Trophoblast cell (in vitro differentiated cells and primary cell): Measurements from ENCODE around the gene DENND1A.

Source experiments
- DNase-seq, 2 donors: peaks; one replicate each; pipeline ENCODE4 v3.0.0-alpha.2; 2016
- H2AFZ ChIP-seq: 2 replicates; pipeline ENCODE4 v1.6.1; 2013; ENCODE audit warnings: low read length, moderate library complexity, mild to moderate bottlenecking; ENCODE audit not compliant: insufficient read depth, poor library complexity
- H2AK5ac ChIP-seq: 2 replicates; pipeline ENCODE4 v1.6.1; 2013; ENCODE audit warnings: mild to moderate bottlenecking, low read length
- H2BK120ac ChIP-seq: 2 replicates; pipeline ENCODE4 v1.6.1; 2013; ENCODE audit warnings: low read length, mild to moderate bottlenecking, moderate library complexity; ENCODE audit not compliant: insufficient read depth, poor library complexity
- H2BK12ac ChIP-seq: 2 replicates; pipeline ENCODE4 v1.6.1; 2013; ENCODE audit warnings: mild to moderate bottlenecking, low read length, moderate library complexity
- H2BK5ac ChIP-seq: 2 replicates; pipeline ENCODE4 v1.6.1; 2013; ENCODE audit warnings: low read length, low read depth, moderate library complexity, mild to moderate bottlenecking; ENCODE audit not compliant: poor library complexity
- H3K14ac ChIP-seq: 2 replicates; pipeline ENCODE4 v1.6.1; 2013; ENCODE audit warnings: mild to moderate bottlenecking, low read length
- H3K18ac ChIP-seq: 2 replicates; pipeline ENCODE4 v1.6.1; 2013; ENCODE audit warnings: mild to moderate bottlenecking, low read length
- H3K23ac ChIP-seq: 2 replicates; pipeline ENCODE4 v1.6.1; 2013; ENCODE audit warnings: low read length
- H3K27ac ChIP-seq: 2 replicates; pipeline ENCODE4 v1.5.1; 2013; ENCODE audit warnings: low read depth, mild to moderate bottlenecking, inconsistent platforms, low read length, moderate library complexity
- H3K27me3 ChIP-seq: 2 replicates; pipeline ENCODE4 v1.6.1; 2013; ENCODE audit warnings: inconsistent platforms, mild to moderate bottlenecking, low read length, moderate library complexity; ENCODE audit not compliant: insufficient read depth
- H3K36me3 ChIP-seq, 2 experiments: 1 replicate in 1 of 2; 2 replicates in 1 of 2; pipeline ENCODE4 v1.6.1; 2013; ENCODE audit warnings: low read length in 2 of 2, mild to moderate bottlenecking in 2 of 2, moderate library complexity in 1 of 2; ENCODE audit not compliant: insufficient read depth in 2 of 2, control insufficient read depth in 1 of 2
- H3K4ac ChIP-seq: 2 replicates; pipeline ENCODE4 v1.6.1; 2013; ENCODE audit warnings: low read depth, mild to moderate bottlenecking, low read length, moderate library complexity
- H3K4me1 ChIP-seq, 2 experiments: 1 replicate in 1 of 2; 2 replicates in 1 of 2; pipeline ENCODE4 v1.6.1; 2013; ENCODE audit warnings: low read length in 2 of 2, mild to moderate bottlenecking in 2 of 2, moderate library complexity in 1 of 2; ENCODE audit not compliant: insufficient read depth in 2 of 2, control insufficient read depth in 1 of 2
- H3K4me2 ChIP-seq: 2 replicates; pipeline ENCODE4 v1.6.1; 2013; ENCODE audit warnings: inconsistent platforms, mild to moderate bottlenecking, low read length, moderate library complexity
- H3K4me3 ChIP-seq: 2 replicates; pipeline ENCODE4 v1.5.1; 2013; ENCODE audit warnings: mild to moderate bottlenecking, low read depth, low read length, inconsistent platforms
- H3K79me1 ChIP-seq: one replicate; pipeline ENCODE4 v1.6.1; 2013; ENCODE audit warnings: low read length
- H3K79me2 ChIP-seq: 2 replicates; pipeline ENCODE4 v1.6.1; 2013; ENCODE audit warnings: low read length, mild to moderate bottlenecking; ENCODE audit not compliant: control insufficient read depth, insufficient read depth, poor library complexity
- H3K9ac ChIP-seq: 2 replicates; pipeline ENCODE4 v1.6.1; 2013; ENCODE audit warnings: mild to moderate bottlenecking, low read length
- H3K9me3 ChIP-seq: 2 replicates; pipeline ENCODE4 v1.6.1; 2013; ENCODE audit warnings: low read depth, mild to moderate bottlenecking, control low read depth, inconsistent platforms, low read length; ENCODE audit not compliant: insufficient read depth
- H4K12ac ChIP-seq: 2 replicates; pipeline ENCODE4 v1.6.1; 2013; ENCODE audit warnings: low read depth, mild to moderate bottlenecking, low read length, moderate library complexity
- H4K8ac ChIP-seq: 2 replicates; pipeline ENCODE4 v1.6.1; 2013; ENCODE audit warnings: low read depth, mild to moderate bottlenecking, low read length, moderate library complexity
- H4K91ac ChIP-seq: one replicate; pipeline ENCODE4 v1.6.1; 2013; ENCODE audit warnings: low read depth, mild to moderate bottlenecking, low read length, moderate library complexity
- WGBS: extraction: QIAGEN DNeasy Blood & Tissue Kit; methylation state at CpG from one replicate; pipeline ENCODE4 v1.1.7; 2013; ENCODE audit warnings: missing lambda C conversion rate; ENCODE audit not compliant: insufficient read length, insufficient coverage; ENCODE audit errors: extremely low coverage; 5-methylcytosine and 5-hydroxymethylcytosine counted together

Gene DENND1A

DNA sequence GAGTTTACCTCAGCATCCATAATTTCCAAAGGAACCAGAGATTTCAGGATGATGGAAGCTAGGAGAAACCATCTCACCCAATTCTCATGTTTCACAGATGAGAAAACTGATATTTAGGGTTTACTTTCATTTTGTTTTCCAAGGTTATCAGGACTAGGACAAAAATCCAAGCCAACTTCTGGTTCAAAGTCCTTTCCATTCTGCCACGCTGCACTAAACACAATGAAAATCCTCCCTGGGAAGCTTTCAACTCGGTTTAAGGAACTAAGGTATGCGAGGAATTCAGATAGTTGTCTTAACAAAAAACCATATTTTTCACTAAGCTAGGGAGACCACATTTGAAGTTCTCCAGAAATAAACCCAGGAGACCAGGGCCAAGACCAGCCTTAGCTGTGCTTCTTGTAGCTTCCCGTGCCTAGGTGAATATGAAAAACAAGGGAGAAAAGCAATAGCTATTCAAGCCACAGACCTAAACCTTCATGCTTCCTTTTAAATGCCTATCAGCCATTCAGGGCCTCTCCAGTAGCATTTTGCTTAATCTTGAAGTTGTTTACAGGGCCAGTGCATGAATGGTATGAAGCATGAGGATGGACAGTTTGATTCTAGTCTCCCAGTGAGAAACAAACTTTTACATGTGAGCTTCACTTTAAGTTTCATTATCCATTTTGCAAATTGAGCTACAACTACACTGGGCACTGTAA, 167.9 kb downstream of the DENND1A start:
- H3K36me3 ChIP-seq, result no peaks in the 10 kb centered on the region
- no peak overlapping the region for H3K18ac ChIP-seq
- H3K9ac ChIP-seq, result no peak overlapping the region
- peaks cover 3 to 4% of the 10 kb centered on the region in 2 experiments for H3K4me1 ChIP-seq
- H3K27ac ChIP-seq, result no peak overlapping the region
- H4K12ac ChIP-seq, result no peak overlapping the region
- no peak overlapping the region for H3K14ac ChIP-seq
- H2AFZ ChIP-seq, result no peak overlapping the region
- no CpG with 5 or more reads among the region's 4 CpGs for WGBS
- no peaks in the 10 kb centered on the region for H3K79me2 ChIP-seq
- H2BK120ac ChIP-seq, result no peak overlapping the region
- H2AK5ac ChIP-seq, result no peak overlapping the region
- no peaks in the 10 kb centered on the region for H3K27me3 ChIP-seq
- H4K8ac ChIP-seq, result no peak overlapping the region
- H3K4me2 ChIP-seq, result no peak overlapping the region
- no peak overlapping the region for H4K91ac ChIP-seq
- no peak overlapping the region for H3K4ac ChIP-seq
- DNase-seq, result no peak
- H3K9me3 ChIP-seq, result no peaks in the 10 kb centered on the region
- no peak overlapping the region for H3K4me3 ChIP-seq
- H3K79me1 ChIP-seq, result peaks cover 2% of the 10 kb centered on the region
- H2BK12ac ChIP-seq, result no peak overlapping the region
- no peak overlapping the region for H3K23ac ChIP-seq
- H2BK5ac ChIP-seq, result no peak overlapping the region

DNA sequence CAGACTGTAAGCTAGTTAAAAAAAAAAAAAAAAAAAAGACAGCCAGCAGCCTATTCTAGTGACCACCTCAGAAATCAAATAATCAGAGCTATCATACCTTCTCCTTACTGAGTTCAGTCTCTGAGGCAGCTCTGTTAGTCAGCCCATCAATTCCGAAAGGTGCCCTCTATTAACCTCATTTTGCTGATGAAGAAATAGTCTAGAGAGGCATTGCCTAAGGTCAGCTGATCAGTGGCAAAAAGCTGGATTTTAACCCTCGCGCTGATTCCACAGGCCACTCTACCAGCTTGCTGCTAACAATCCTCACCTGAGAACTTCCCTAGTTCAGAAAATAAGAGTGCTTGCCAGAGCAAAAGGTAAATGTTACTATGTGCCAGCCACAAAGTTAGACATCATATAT, 172.0 kb downstream of the DENND1A start:
- H4K91ac ChIP-seq, result no peak overlapping the region
- H3K4me2 ChIP-seq, result no peak overlapping the region
- no peak overlapping the region for H2AFZ ChIP-seq
- no CpG with 5 or more reads among the region's 3 CpGs for WGBS
- H2BK5ac ChIP-seq, result no peak overlapping the region
- no peak overlapping the region for H3K9ac ChIP-seq
- no peaks in the 10 kb centered on the region for H3K27me3 ChIP-seq
- no peak overlapping the region for H2BK12ac ChIP-seq
- no peak overlapping the region for H3K4me3 ChIP-seq
- no peak overlapping the region for H4K8ac ChIP-seq
- no peak overlapping the region for H3K27ac ChIP-seq
- no peak overlapping the region for H3K23ac ChIP-seq
- H3K4me1 ChIP-seq, result peaks cover 4 to 5% of the 10 kb centered on the region in 2 experiments
- H3K18ac ChIP-seq, result no peak overlapping the region
- H2AK5ac ChIP-seq, result no peak overlapping the region
- no peak overlapping the region for H3K14ac ChIP-seq
- H3K79me2 ChIP-seq, result no peaks in the 10 kb centered on the region
- H3K36me3 ChIP-seq, result no peaks in the 10 kb centered on the region
- no peak for DNase-seq
- no peak overlapping the region for H3K4ac ChIP-seq
- no peaks in the 10 kb centered on the region for H3K9me3 ChIP-seq
- no peak overlapping the region for H4K12ac ChIP-seq
- no peak overlapping the region for H2BK120ac ChIP-seq
- H3K79me1 ChIP-seq, result peaks cover 2% of the 10 kb centered on the region

DNA sequence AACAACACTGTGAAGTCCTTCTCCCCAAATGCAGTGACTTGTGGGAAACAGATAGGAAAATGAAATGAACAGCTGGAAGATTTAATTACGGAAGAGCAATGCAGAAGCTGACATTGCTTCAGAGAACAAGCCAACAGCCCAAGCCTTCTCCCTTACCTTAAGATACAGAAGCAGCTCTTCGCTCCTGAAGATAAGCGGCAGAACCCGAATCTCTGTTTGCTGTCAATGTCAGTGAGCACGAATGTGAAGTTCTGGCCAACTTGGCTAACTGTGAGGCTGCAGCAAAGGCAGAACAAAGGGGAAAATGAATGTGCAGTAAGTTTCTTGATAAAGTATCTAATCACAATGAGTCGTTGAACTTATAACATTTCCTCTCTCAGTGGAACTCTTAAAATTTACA, 172.4 kb downstream of the DENND1A start:
- Histone ChIP-seq H3K27me3 (no peaks in the 10 kb centered on the region), H3K79me2 (no peaks in the 10 kb centered on the region), H3K4me3 (no peak overlapping the region), H3K4me2 (no peak overlapping the region), H3K9me3 (no peaks in the 10 kb centered on the region), H3K23ac (no peak overlapping the region), H3K27ac (no peak overlapping the region), H3K14ac (no peak overlapping the region), H2BK5ac (no peak overlapping the region), H3K18ac (no peak overlapping the region), H3K9ac (no peak overlapping the region), H2AFZ (no peak overlapping the region), H2BK120ac (no peak overlapping the region), H3K79me1 (peaks cover 2% of the 10 kb centered on the region), H4K12ac (no peak overlapping the region), H4K8ac (no peak overlapping the region), H2BK12ac (no peak overlapping the region), H4K91ac (no peak overlapping the region), H3K36me3 (no peaks in the 10 kb centered on the region), H3K4me1 (peaks cover 4 to 5% of the 10 kb centered on the region in 2 experiments), H3K4ac (no peak overlapping the region), H2AK5ac (no peak overlapping the region)
- DNase-seq, result no peak
- WGBS, result no CpG with 5 or more reads among the region's 6 CpGs

DNA sequence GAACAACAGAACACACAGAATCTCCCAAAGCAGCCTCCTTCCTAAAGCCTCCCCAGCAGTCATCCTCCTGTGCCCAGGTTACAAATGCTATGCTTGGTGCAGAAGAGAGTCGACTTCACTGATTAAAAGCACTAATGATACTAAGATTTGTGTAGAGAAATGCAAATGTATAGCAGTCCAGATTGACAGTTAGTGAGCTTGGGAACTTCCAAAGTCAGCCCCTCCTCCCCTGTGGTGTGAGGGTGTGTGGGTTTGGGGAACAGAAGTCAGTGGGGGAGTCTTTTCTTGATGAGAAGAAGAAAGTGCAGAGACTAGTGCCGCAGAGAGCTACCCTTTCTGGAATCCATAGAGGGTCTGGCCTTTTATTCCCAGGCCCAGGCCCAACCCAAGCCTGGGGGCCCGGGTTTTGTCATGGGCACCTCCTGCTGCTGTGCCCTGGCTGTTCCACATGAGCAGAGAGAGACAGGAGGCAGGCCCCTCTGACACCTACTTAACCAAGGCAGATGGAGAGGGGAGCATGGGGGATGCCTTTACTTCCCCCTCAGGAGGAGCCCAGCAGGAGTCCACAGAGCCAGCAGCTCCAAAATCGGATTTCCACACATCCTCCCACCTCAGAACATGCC, 173.3 kb downstream of the DENND1A start:
- Histone ChIP-seq H3K9me3 (no peaks in the 10 kb centered on the region), H3K9ac (no peak overlapping the region), H2AK5ac (no peak overlapping the region), H4K8ac (no peak overlapping the region), H2AFZ (no peak overlapping the region), H3K79me2 (no peaks in the 10 kb centered on the region), H4K91ac (no peak overlapping the region), H3K4ac (no peak overlapping the region), H4K12ac (no peak overlapping the region), H2BK120ac (no peak overlapping the region), H3K4me2 (no peak overlapping the region), H3K79me1 (peaks cover 2% of the 10 kb centered on the region), H3K36me3 (no peaks in the 10 kb centered on the region), H3K4me3 (no peak overlapping the region), H3K4me1 (peaks cover 0 to 2% of the 10 kb centered on the region in 2 experiments), H2BK5ac (no peak overlapping the region), H3K18ac (no peak overlapping the region), H3K27me3 (no peaks in the 10 kb centered on the region), H3K23ac (no peak overlapping the region), H2BK12ac (no peak overlapping the region), H3K27ac (no peak overlapping the region), H3K14ac (no peak overlapping the region)
- WGBS, result no CpG with 5 or more reads among the region's 4 CpGs
- DNase-seq, result no peak
